SK-N-SH (cell line): ENCODE results near the gene EVC2.

Experiments used
- EZH2phosphoT487 ChIP-seq: fragments of 200-600 bp; sonication (generic); IDR thresholded peaks from 2 replicates; pipeline ENCODE4 v1.6.1; 2017; ENCODE audit warnings: low read depth, mixed run types, mild to moderate bottlenecking, antibody characterized with exemption, moderate library complexity, borderline replicate concordance
- MEF2A ChIP-seq: IDR thresholded peaks from 2 replicates; pipeline ENCODE4 v1.4.0; 2012; ENCODE audit warnings: low read depth, borderline replicate concordance
- TF ChIP-seq, protein P1 (sequence below): fragments of 200-600 bp; sonication (generic); IDR thresholded peaks from 2 replicates; pipeline ENCODE4 v1.6.1; 2017; ENCODE audit warnings: antibody characterized with exemption, mild to moderate bottlenecking, moderate library complexity

DNA sequence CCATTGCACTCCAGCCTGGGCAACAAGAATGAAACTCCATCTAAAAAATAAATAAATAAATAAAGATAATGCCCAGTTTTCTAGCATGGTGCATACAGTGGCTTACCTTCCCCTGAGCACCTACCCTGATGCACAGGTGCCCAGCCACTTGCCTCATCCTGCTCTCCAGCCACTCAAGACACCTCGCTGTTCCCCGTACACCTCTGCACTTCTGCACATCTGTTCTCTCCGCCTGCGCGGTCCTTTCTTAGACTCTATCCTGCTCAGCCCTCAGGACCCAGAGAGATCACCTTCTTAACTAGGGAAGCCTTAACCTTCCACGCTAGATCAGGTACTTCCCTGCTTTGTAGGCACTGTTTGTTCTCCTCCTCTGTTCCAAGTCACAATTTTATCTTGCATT is 5.5 kb upstream of the EVC2 start:
- TF ChIP-seq MEF2A = no peak
- no peak for TF ChIP-seq EZH2phosphoT487
- TF ChIP-seq, protein P1, sequence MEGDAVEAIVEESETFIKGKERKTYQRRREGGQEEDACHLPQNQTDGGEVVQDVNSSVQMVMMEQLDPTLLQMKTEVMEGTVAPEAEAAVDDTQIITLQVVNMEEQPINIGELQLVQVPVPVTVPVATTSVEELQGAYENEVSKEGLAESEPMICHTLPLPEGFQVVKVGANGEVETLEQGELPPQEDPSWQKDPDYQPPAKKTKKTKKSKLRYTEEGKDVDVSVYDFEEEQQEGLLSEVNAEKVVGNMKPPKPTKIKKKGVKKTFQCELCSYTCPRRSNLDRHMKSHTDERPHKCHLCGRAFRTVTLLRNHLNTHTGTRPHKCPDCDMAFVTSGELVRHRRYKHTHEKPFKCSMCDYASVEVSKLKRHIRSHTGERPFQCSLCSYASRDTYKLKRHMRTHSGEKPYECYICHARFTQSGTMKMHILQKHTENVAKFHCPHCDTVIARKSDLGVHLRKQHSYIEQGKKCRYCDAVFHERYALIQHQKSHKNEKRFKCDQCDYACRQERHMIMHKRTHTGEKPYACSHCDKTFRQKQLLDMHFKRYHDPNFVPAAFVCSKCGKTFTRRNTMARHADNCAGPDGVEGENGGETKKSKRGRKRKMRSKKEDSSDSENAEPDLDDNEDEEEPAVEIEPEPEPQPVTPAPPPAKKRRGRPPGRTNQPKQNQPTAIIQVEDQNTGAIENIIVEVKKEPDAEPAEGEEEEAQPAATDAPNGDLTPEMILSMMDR = no peak
